GM13977 (cell line): ENCODE measurements around the gene CBLL1.

Experiments
- DNase-seq: peaks from one replicate; pipeline ENCODE4 v3.0.0; 2012; ENCODE audit warnings: low spot score
- in situ Hi-C: fragments of 300-500 bp; cut with MboI; formaldehyde crosslinking; loops from one replicate; pipeline ENCODE4 v1.12.0; 2022; ENCODE audit warnings: low sequenced_read_pairs, low pct_unique_long_range_greater_than_20kb, mixed read lengths, inconsistent platforms; ENCODE audit not compliant: unreplicated experiment
- TF ChIP-seq, protein P1 (sequence below): IDR thresholded peaks from 2 replicates; pipeline ENCODE4 v1.5.1; 2012; ENCODE audit warnings: mild to moderate bottlenecking, control low read depth; ENCODE audit not compliant: insufficient read depth; ENCODE audit errors: extremely low read depth, missing control alignments

Gene CBLL1

GRCh38 chr7:107799647-107800264 lies 55.8 kb downstream of the CBLL1 start:
- TF ChIP-seq, protein P1, sequence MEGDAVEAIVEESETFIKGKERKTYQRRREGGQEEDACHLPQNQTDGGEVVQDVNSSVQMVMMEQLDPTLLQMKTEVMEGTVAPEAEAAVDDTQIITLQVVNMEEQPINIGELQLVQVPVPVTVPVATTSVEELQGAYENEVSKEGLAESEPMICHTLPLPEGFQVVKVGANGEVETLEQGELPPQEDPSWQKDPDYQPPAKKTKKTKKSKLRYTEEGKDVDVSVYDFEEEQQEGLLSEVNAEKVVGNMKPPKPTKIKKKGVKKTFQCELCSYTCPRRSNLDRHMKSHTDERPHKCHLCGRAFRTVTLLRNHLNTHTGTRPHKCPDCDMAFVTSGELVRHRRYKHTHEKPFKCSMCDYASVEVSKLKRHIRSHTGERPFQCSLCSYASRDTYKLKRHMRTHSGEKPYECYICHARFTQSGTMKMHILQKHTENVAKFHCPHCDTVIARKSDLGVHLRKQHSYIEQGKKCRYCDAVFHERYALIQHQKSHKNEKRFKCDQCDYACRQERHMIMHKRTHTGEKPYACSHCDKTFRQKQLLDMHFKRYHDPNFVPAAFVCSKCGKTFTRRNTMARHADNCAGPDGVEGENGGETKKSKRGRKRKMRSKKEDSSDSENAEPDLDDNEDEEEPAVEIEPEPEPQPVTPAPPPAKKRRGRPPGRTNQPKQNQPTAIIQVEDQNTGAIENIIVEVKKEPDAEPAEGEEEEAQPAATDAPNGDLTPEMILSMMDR = no peak
- DNase-seq = no peak
- in situ Hi-C loops = no loop called here

GRCh38 chr7:107803009-107803610 lies 59.2 kb downstream of the CBLL1 start, which contains the start of gene SLC26A3:
SLC26A3 (minus strand) TSS chr7:107803223; CDS start chr7:107794509, 8,714 bp downstream.
- in situ Hi-C loops = no loop called here
- TF ChIP-seq, protein P1 = no peak
- DNase-seq = no peak

DNA sequence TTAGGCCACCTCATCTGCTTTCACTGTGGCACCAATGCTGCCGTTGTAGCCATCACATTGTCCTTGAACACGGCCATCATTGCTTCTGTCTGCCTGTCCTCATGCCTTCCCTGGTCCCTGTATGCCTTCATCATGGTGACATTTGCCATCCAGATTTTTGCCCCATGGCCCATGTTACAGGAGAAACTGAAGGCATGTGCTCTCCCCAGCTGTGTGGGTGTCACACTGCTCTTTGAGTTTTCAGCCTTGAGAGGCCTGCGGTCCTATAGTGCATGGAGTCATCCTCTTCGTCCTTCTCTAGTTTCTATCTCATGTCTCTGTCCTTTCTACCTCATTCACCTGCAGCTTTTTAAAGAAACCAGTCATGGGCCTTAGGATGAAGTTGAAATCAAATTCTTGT lies 65.2 kb downstream of the CBLL1 start:
- in situ Hi-C loops = no loop called here

GRCh38 chr7:107810626-107811025 lies 66.7 kb downstream of the CBLL1 start:
- TF ChIP-seq, protein P1 = no peak
- in situ Hi-C loops = no loop called here
- DNase-seq = no peak

More for the DNA sequence above, 65.2 kb downstream of the CBLL1 start:
- DNase-seq = no peak
- TF ChIP-seq, protein P1 = no peak
